ENCODE measurements around the gene PDGFD.

The PDGFD gene

GRCh38 chr11:104000798-104001197, 163.1 kb downstream of the PDGFD start:
- no peak for DNase-seq

GRCh38 chr11:103998826-103999508, 165.0 kb downstream of the PDGFD start:
- no peak for DNase-seq

- no peak for DNase-seq
Measured at GRCh38 chr11:103997082-103997481, 166.9 kb downstream of the PDGFD start.

- DNase-seq: no peak
Measured at GRCh38 chr11:103995896-103996295, 168.1 kb downstream of the PDGFD start.

- DNase-seq: no peak
Measured at GRCh38 chr11:103994518-103994917, 169.4 kb downstream of the PDGFD start.

- DNase-seq: no peak
Measured at GRCh38 chr11:103994094-103994493, 169.9 kb downstream of the PDGFD start.

- no peak for DNase-seq
Measured at GRCh38 chr11:103993507-103993906, 170.4 kb downstream of the PDGFD start.

- DNase-seq: no peak
Measured at GRCh38 chr11:103988595-103988969, 175.4 kb downstream of the PDGFD start.

GRCh38 chr11:103987629-103988594, 176.0 kb downstream of the PDGFD start:
- DNase-seq: no peak

GRCh38 chr11:103985041-103985440, 178.9 kb downstream of the PDGFD start:
- DNase-seq: no peak

- no peak for DNase-seq
Measured at GRCh38 chr11:103980108-103980507, 183.8 kb downstream of the PDGFD start.

- DNase-seq: no peak
Measured at GRCh38 chr11:103978616-103979595, 185.0 kb downstream of the PDGFD start.

- DNase-seq: no peak
Measured at GRCh38 chr11:103972013-103972412, 191.9 kb downstream of the PDGFD start.

- no peak for DNase-seq
Measured at GRCh38 chr11:103970701-103971249, 193.2 kb downstream of the PDGFD start.

GRCh38 chr11:103968685-103969084, 195.3 kb downstream of the PDGFD start:
- no peak for DNase-seq

GRCh38 chr11:103967985-103968384, 196.0 kb downstream of the PDGFD start:
- no peak for DNase-seq

GRCh38 chr11:103964390-103964789, 199.6 kb downstream of the PDGFD start:
- DNase-seq: no peak

- DNase-seq: no peak
Measured at GRCh38 chr11:103963648-103964047, 200.3 kb downstream of the PDGFD start.

- no peak for DNase-seq
Measured at GRCh38 chr11:103961010-103961409, 202.9 kb downstream of the PDGFD start.

- no peak for DNase-seq
Measured at GRCh38 chr11:103960108-103960507, 203.8 kb downstream of the PDGFD start.

- DNase-seq: no peak
Measured at GRCh38 chr11:103959279-103959942, 204.5 kb downstream of the PDGFD start.

Data from hypothalamus (tissue), 51 donors.